ENCODE data around the gene EMC1.
"Not testable (repeated sequence)": the region's sequence is repeated elsewhere in the genome, so short reads cannot be mapped to it uniquely, and the experiment has no call there.

EMC1 gene

GRCh38 chr1:19197845-19198244, 53.5 kb downstream of the EMC1 start:
- H3K9ac ChIP-seq (ENCODE audit: low read length), result no peak overlapping the region
- H3K36me3 ChIP-seq (ENCODE audit: control insufficient read depth, low read depth, low read length), result peaks cover 77% of the 10 kb centered on the region
- H3K9me3 ChIP-seq (ENCODE audit: control insufficient read depth, low read depth, low read length), result no peaks in the 10 kb centered on the region
- no peak overlapping the region for H3K4me3 ChIP-seq (ENCODE audit: low read length)
- no peak overlapping the region for H3K27ac ChIP-seq (ENCODE audit: low read length)
- H3K4me1 ChIP-seq (ENCODE audit: control insufficient read depth, low read depth, low read length), result no peaks in the 10 kb centered on the region
- H3K27me3 ChIP-seq (ENCODE audit: control insufficient read depth, insufficient read depth, low read length), result no peaks in the 10 kb centered on the region

DNA sequence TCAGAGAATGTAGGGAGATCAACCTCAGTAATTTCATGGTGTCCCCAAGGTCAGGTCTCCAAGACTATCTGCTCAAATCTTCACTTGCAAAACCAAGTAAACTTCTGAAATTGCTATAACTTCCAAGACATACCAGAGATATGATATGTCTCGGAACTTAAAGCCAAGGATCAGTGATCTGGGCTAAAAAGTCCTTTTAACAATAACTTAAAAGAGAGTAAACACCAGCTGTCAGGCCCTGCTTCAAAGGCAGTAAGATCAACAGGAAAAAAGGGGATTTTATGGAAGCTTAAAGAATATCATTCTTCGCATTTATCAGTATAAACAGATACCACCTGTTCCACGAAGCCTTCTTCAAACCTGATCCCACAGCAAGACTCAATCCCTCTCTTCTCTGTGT, 55.0 kb downstream of the EMC1 start:
- no peak overlapping the region for H3K4me3 ChIP-seq (ENCODE audit: low read length)
- H3K36me3 ChIP-seq (ENCODE audit: control insufficient read depth, low read depth, low read length), result peaks cover 88% of the 10 kb centered on the region
- no peak overlapping the region for H3K27ac ChIP-seq (ENCODE audit: low read length)
- H3K9me3 ChIP-seq (ENCODE audit: control insufficient read depth, low read depth, low read length), result no peaks in the 10 kb centered on the region
- no peaks in the 10 kb centered on the region for H3K27me3 ChIP-seq (ENCODE audit: control insufficient read depth, insufficient read depth, low read length)
- no peak overlapping the region for H3K9ac ChIP-seq (ENCODE audit: low read length)
- no peaks in the 10 kb centered on the region for H3K4me1 ChIP-seq (ENCODE audit: control insufficient read depth, low read depth, low read length)

DNA sequence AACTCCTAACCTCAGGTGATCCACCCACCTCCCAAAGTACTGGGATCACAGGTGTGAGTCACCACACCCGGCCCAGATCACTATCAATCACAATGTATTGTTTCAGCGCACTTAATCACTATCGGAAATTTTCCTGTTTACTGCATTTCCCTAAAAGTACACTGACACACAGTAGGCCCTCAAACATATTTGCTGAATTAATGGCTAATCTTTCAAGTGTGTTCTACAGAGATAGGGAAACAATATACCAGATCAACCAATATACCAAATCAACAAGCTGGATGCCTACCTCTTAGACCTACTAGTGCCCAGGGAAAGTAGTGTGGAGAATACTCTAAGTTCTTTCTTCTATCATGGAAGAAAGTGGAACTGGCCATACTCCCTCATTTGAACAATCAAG, 58.3 kb downstream of the EMC1 start:
- Histone ChIP-seq H3K36me3 (ENCODE audit: control insufficient read depth, low read depth, low read length) (peaks cover 83% of the 10 kb centered on the region), H3K4me1 (ENCODE audit: control insufficient read depth, low read depth, low read length) (no peaks in the 10 kb centered on the region), H3K27ac (ENCODE audit: low read length) (no peak overlapping the region), H3K4me3 (ENCODE audit: low read length) (no peak overlapping the region), H3K9me3 (ENCODE audit: control insufficient read depth, low read depth, low read length) (no peaks in the 10 kb centered on the region), H3K9ac (ENCODE audit: low read length) (no peak overlapping the region), H3K27me3 (ENCODE audit: control insufficient read depth, insufficient read depth, low read length) (no peaks in the 10 kb centered on the region)

DNA sequence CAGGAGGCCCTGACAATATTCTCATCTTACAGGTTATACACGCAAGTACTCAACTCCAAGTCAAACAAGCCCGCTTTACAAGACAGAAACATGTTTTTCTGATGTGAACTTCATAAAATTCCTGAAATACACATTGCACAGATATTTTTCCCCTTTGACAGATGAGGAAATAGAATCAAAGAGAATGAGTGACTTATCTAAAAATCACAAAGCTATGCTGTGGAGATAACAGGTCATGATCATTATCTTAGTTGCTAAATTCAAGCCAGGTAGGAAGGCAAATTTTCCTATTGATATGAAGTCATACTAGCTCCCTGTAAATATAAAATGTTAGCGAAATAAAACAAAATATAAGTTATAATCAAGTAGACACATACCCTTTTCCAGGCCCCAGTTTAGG, 59.5 kb downstream of the EMC1 start:
- H3K36me3 ChIP-seq (ENCODE audit: control insufficient read depth, low read depth, low read length), result peaks cover 80% of the 10 kb centered on the region

DNA sequence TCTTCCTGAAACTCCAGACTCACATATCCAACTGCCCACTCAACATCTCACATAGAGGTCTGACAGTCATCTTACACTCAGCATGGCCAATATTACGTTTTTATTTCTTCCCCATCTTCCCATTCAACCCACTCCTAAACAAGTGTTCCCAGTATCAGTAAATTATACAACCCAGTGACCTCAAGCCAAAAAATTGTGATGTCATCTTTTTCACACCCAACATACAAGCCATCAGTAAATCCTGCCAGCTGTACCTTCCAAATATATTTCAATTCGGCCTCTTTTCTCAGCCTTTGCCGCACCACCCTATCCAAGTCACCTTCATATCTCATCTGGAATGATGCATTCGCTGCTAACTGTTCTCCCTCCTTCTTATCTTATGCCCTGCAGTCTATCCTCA, 60.9 kb downstream of the EMC1 start:
- Histone ChIP-seq H3K9ac (ENCODE audit: low read length) (no peak overlapping the region), H3K36me3 (ENCODE audit: control insufficient read depth, low read depth, low read length) (peaks cover 80% of the 10 kb centered on the region), H3K9me3 (ENCODE audit: control insufficient read depth, low read depth, low read length) (no peaks in the 10 kb centered on the region), H3K4me3 (ENCODE audit: low read length) (no peak overlapping the region), H3K27me3 (ENCODE audit: control insufficient read depth, insufficient read depth, low read length) (no peaks in the 10 kb centered on the region), H3K27ac (ENCODE audit: low read length) (no peak overlapping the region), H3K4me1 (ENCODE audit: control insufficient read depth, low read depth, low read length) (no peaks in the 10 kb centered on the region)

More for the DNA sequence above, 59.5 kb downstream of the EMC1 start:
- Histone ChIP-seq H3K27ac (ENCODE audit: low read length) (no peak overlapping the region), H3K4me1 (ENCODE audit: control insufficient read depth, low read depth, low read length) (no peaks in the 10 kb centered on the region), H3K9me3 (ENCODE audit: control insufficient read depth, low read depth, low read length) (no peaks in the 10 kb centered on the region), H3K4me3 (ENCODE audit: low read length) (no peak overlapping the region), H3K27me3 (ENCODE audit: control insufficient read depth, insufficient read depth, low read length) (no peaks in the 10 kb centered on the region), H3K9ac (ENCODE audit: low read length) (no peak overlapping the region)

DNA sequence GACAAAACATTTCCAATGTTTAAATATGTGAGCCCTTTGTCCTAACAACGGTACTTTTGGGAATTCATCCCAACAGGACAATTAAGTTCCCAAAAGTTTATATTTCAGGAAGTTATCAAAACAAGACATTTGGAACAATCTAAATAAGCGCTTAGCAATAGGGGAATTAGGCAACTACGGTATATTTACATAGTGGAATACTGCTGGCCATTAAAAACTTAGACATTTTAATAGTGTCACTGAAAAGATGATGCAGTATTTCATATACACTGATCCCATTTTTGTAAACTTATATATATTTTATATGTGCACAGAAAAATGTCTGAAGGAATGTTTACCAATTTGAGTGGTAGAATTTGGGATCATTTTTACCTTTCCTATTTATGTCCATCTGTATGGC, 62.1 kb downstream of the EMC1 start:
- Histone ChIP-seq H3K36me3 (ENCODE audit: control insufficient read depth, low read depth, low read length) (peaks cover 89% of the 10 kb centered on the region), H3K9me3 (ENCODE audit: control insufficient read depth, low read depth, low read length) (no peaks in the 10 kb centered on the region), H3K27me3 (ENCODE audit: control insufficient read depth, insufficient read depth, low read length) (no peaks in the 10 kb centered on the region), H3K4me1 (ENCODE audit: control insufficient read depth, low read depth, low read length) (no peaks in the 10 kb centered on the region), H3K9ac (ENCODE audit: low read length) (no peak overlapping the region), H3K4me3 (ENCODE audit: low read length) (no peak overlapping the region), H3K27ac (ENCODE audit: low read length) (no peak overlapping the region)

- no peaks in the 10 kb centered on the region for H3K4me1 ChIP-seq (ENCODE audit: control insufficient read depth, low read depth, low read length)
- no peak overlapping the region for H3K4me3 ChIP-seq (ENCODE audit: low read length)
- H3K27me3 ChIP-seq (ENCODE audit: control insufficient read depth, insufficient read depth, low read length), result no peaks in the 10 kb centered on the region
- peaks cover 90% of the 10 kb centered on the region for H3K36me3 ChIP-seq (ENCODE audit: control insufficient read depth, low read depth, low read length)
- no peaks in the 10 kb centered on the region for H3K9me3 ChIP-seq (ENCODE audit: control insufficient read depth, low read depth, low read length)
- H3K27ac ChIP-seq (ENCODE audit: low read length), result no peak overlapping the region
- no peak overlapping the region for H3K9ac ChIP-seq (ENCODE audit: low read length)
Observed at GRCh38 chr1:19187852-19188251, 63.5 kb downstream of the EMC1 start.

- Histone ChIP-seq H3K27ac (ENCODE audit: low read length) (no peak overlapping the region), H3K27me3 (ENCODE audit: control insufficient read depth, insufficient read depth, low read length) (no peaks in the 10 kb centered on the region), H3K9me3 (ENCODE audit: control insufficient read depth, low read depth, low read length) (no peaks in the 10 kb centered on the region), H3K9ac (ENCODE audit: low read length) (no peak overlapping the region), H3K4me1 (ENCODE audit: control insufficient read depth, low read depth, low read length) (no peaks in the 10 kb centered on the region), H3K4me3 (ENCODE audit: low read length) (no peak overlapping the region), H3K36me3 (ENCODE audit: control insufficient read depth, low read depth, low read length) (peaks cover 89% of the 10 kb centered on the region)
Observed at GRCh38 chr1:19186001-19186400, 65.3 kb downstream of the EMC1 start.

- Histone ChIP-seq H3K27me3 (ENCODE audit: control insufficient read depth, insufficient read depth, low read length) (no peaks in the 10 kb centered on the region), H3K9ac (ENCODE audit: low read length) (no peak overlapping the region), H3K4me1 (ENCODE audit: control insufficient read depth, low read depth, low read length) (no peaks in the 10 kb centered on the region), H3K36me3 (ENCODE audit: control insufficient read depth, low read depth, low read length) (peaks cover 90% of the 10 kb centered on the region), H3K4me3 (ENCODE audit: low read length) (no peak overlapping the region), H3K27ac (ENCODE audit: low read length) (no peak overlapping the region), H3K9me3 (ENCODE audit: control insufficient read depth, low read depth, low read length) (no peaks in the 10 kb centered on the region)
Observed at GRCh38 chr1:19182223-19182622, 69.1 kb downstream of the EMC1 start.

GRCh38 chr1:19180265-19180657, 71.1 kb downstream of the EMC1 start:
- not testable (repeated sequence) for H3K27me3 ChIP-seq (ENCODE audit: control insufficient read depth, insufficient read depth, low read length); H3K4me3 ChIP-seq (ENCODE audit: low read length); H3K9ac ChIP-seq (ENCODE audit: low read length); H3K9me3 ChIP-seq (ENCODE audit: control insufficient read depth, low read depth, low read length); H3K4me1 ChIP-seq (ENCODE audit: control insufficient read depth, low read depth, low read length); H3K27ac ChIP-seq (ENCODE audit: low read length)
- H3K36me3 ChIP-seq (ENCODE audit: control insufficient read depth, low read depth, low read length), result peaks cover 90% of the 10 kb centered on the region

DNA sequence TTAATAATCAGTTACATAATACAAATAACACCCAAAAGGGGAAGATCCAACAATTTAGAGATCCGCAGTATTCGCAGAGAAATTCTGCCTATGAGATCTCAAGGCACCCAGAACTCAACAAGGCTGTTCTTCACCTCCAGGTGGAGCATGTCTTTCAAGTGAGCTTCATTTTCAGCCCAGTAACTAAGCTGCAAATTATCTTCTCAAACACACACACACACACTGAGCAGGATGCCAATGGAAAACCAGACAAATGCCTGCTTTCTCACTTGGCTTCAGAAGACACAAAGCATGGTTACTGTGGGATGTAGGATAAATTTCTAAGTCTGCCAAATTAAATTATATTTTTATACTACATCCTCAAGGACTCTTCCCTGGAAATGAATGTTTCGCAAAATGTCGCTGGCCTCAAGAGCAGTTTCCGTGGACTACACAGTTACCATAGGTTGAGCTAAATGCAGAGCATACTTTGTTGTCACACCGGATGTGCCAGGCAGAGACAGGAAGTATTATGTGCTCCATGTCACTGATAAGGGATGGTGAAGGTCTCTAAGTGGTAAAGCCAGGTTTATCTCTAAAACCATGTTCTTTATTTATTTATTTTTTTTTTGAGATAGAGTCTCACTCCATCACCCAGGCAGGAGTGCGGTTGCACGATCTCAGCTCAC, 71.6 kb downstream of the EMC1 start:
- no peaks in the 10 kb centered on the region for H3K27me3 ChIP-seq (ENCODE audit: control insufficient read depth, insufficient read depth, low read length)
- peaks cover 90% of the 10 kb centered on the region for H3K36me3 ChIP-seq (ENCODE audit: control insufficient read depth, low read depth, low read length)
- H3K4me3 ChIP-seq (ENCODE audit: low read length), result no peak overlapping the region
- H3K9ac ChIP-seq (ENCODE audit: low read length), result no peak overlapping the region
- H3K27ac ChIP-seq (ENCODE audit: low read length), result no peak overlapping the region
- H3K9me3 ChIP-seq (ENCODE audit: control insufficient read depth, low read depth, low read length), result no peaks in the 10 kb centered on the region
- H3K4me1 ChIP-seq (ENCODE audit: control insufficient read depth, low read depth, low read length), result no peaks in the 10 kb centered on the region

GRCh38 chr1:19178734-19179398, 72.5 kb downstream of the EMC1 start:
- H3K27ac ChIP-seq (ENCODE audit: low read length), result no peak overlapping the region
- H3K9me3 ChIP-seq (ENCODE audit: control insufficient read depth, low read depth, low read length), result no peaks in the 10 kb centered on the region
- no peak overlapping the region for H3K9ac ChIP-seq (ENCODE audit: low read length)
- H3K4me1 ChIP-seq (ENCODE audit: control insufficient read depth, low read depth, low read length), result no peaks in the 10 kb centered on the region
- no peaks in the 10 kb centered on the region for H3K27me3 ChIP-seq (ENCODE audit: control insufficient read depth, insufficient read depth, low read length)
- H3K4me3 ChIP-seq (ENCODE audit: low read length), result no peak overlapping the region
- peaks cover 90% of the 10 kb centered on the region for H3K36me3 ChIP-seq (ENCODE audit: control insufficient read depth, low read depth, low read length)
